Measurements from ENCODE around the gene NSG1.
"Not testable (repeated sequence)": the region's sequence is repeated elsewhere in the genome, so short reads cannot be mapped to it uniquely, and the experiment has no call there.

Gene NSG1

GRCh38 chr4:4465238-4465637, 78.3 kb downstream of the NSG1 start:
- H3K4me3 Mint-ChIP-seq; H3K27me3 Mint-ChIP-seq (ENCODE audit: low read depth): not testable (repeated sequence)
- peaks cover 31% of the 10 kb centered on the region for H3K36me3 Mint-ChIP-seq (ENCODE audit: low read depth)

More at GRCh38 chr4:4465238-4465637, 78.3 kb downstream of the NSG1 start:
- H3K9me3 Mint-ChIP-seq; H3K27ac Mint-ChIP-seq; H3K4me1 Mint-ChIP-seq (ENCODE audit: low read depth): not testable (repeated sequence)

Measured in T-helper 1 cell treated with Interleukin-12 subunit alpha and Interleukin-12 subunit beta and Interleukin-4 antibody, amounts not matched to agents 30 μg/mL and 1 μg/mL, for 36 hours (primary cell).